IMR-90 (cell line): ENCODE measurements around the gene SUPT3H.

Source experiments
- BHLHE40 ChIP-seq: fragments of 150-350 bp; IDR thresholded peaks from 2 replicates; pipeline ENCODE4 v1.6.1; 2016; ENCODE audit warnings: mild to moderate bottlenecking, low read depth, low read length
- CHD1 ChIP-seq: IDR thresholded peaks from 2 replicates; pipeline ENCODE4 v1.6.1; 2012; ENCODE audit warnings: low read depth, low read length, improper control_type of control experiment
- CTCF ChIP-seq: conservative IDR thresholded peaks from 2 replicates; pipeline ENCODE4 v1.5.1; 2012; ENCODE audit warnings: mild to moderate bottlenecking, low read depth, low read length, improper control_type of control experiment
- FOS ChIP-seq: fragments of 150-350 bp; IDR thresholded peaks from 2 replicates; pipeline ENCODE4 v1.6.1; 2016; ENCODE audit warnings: low read depth, low read length
- MAFK ChIP-seq: IDR thresholded peaks from 2 replicates; pipeline ENCODE4 v1.6.1; 2012; ENCODE audit warnings: low read depth, low read length, improper control_type of control experiment
- MAZ ChIP-seq: IDR thresholded peaks from 2 replicates; pipeline ENCODE4 v1.6.1; 2012; ENCODE audit warnings: low read depth, mild to moderate bottlenecking, low read length, improper control_type of control experiment, moderate library complexity, borderline replicate concordance
- MXI1 ChIP-seq: IDR thresholded peaks from 2 replicates; pipeline ENCODE4 v1.6.1; 2012; ENCODE audit warnings: low read depth, mild to moderate bottlenecking, low read length, moderate library complexity, borderline replicate concordance
- POLR2A ChIP-seq: IDR thresholded peaks from 2 replicates; pipeline ENCODE4 v1.6.1; 2012; ENCODE audit warnings: mild to moderate bottlenecking, low read depth, low read length
- RAD21 ChIP-seq: IDR thresholded peaks from 2 replicates; pipeline ENCODE4 v1.6.1; 2012; ENCODE audit warnings: low read length, improper control_type of control experiment
- RCOR1 ChIP-seq: IDR thresholded peaks from 2 replicates; pipeline ENCODE4 v1.6.1; 2012; ENCODE audit warnings: mild to moderate bottlenecking, low read length, improper control_type of control experiment; ENCODE audit not compliant: insufficient replicate concordance
- RFX5 ChIP-seq: IDR thresholded peaks from 2 replicates; pipeline ENCODE4 v1.8.0; 2012; ENCODE audit warnings: low read depth, mild to moderate bottlenecking, low read length, moderate library complexity
- SMC3 ChIP-seq: fragments of 150-350 bp; IDR thresholded peaks from 2 replicates; pipeline ENCODE4 v1.6.1; 2016; ENCODE audit warnings: low read depth, mild to moderate bottlenecking, antibody characterized with exemption, low read length, moderate library complexity
- USF2 ChIP-seq: fragments of 150-350 bp; IDR thresholded peaks from 2 replicates; pipeline ENCODE4 v1.6.1; 2017; ENCODE audit warnings: mild to moderate bottlenecking, antibody characterized with exemption, low read length, low read depth

GRCh38 chr6:44789806-44790205 is 587.9 kb downstream of the SUPT3H start:
- no peak for TF ChIP-seq CTCF
- TF ChIP-seq BHLHE40: no peak
- TF ChIP-seq RAD21: no peak
- no peak for TF ChIP-seq RCOR1
- TF ChIP-seq RFX5: no peak
- no peak for TF ChIP-seq CHD1
- TF ChIP-seq USF2: no peak
- no peak for TF ChIP-seq FOS
- TF ChIP-seq POLR2A: no peak
- no peak for TF ChIP-seq MXI1
- no peak for TF ChIP-seq MAFK
- TF ChIP-seq MAZ: no peak
- no peak for TF ChIP-seq SMC3
